ENCODE data around the gene ZNF440.
"Not testable (repeated sequence)": the region's sequence is repeated elsewhere in the genome, so short reads cannot be mapped to it uniquely, and the experiment has no call there.

The ZNF440 gene

GRCh38 chr19:11861301-11861700 lies 47.2 kb downstream of the ZNF440 start:
- Histone ChIP-seq H3K4me3 (ENCODE audit: low read depth in 1 of 2, low read length in 2 of 2) (no peak overlapping the region), H3K27ac (ENCODE audit: low read depth, low read length) (no peak overlapping the region), H3K9ac (ENCODE audit: low read length) (no peak overlapping the region), H3K27me3 (ENCODE audit: control insufficient read depth in 1 of 2, insufficient read depth in 2 of 2, low read length in 2 of 2) (no peaks in the 10 kb centered on the region), H3K4me1 (ENCODE audit: insufficient read depth, low read length) (no peaks in the 10 kb centered on the region), H3K9me3 (ENCODE audit: low read length) (no peaks in the 10 kb centered on the region), H3K36me3 (ENCODE audit: insufficient read depth, low read length) (no peaks in the 10 kb centered on the region)

- H3K36me3 ChIP-seq (ENCODE audit: insufficient read depth, low read length) = peaks cover 21% of the 10 kb centered on the region
- not testable (repeated sequence) for H3K27ac ChIP-seq (ENCODE audit: low read depth, low read length); H3K4me1 ChIP-seq (ENCODE audit: insufficient read depth, low read length); H3K27me3 ChIP-seq (ENCODE audit: control insufficient read depth in 1 of 2, insufficient read depth in 2 of 2, low read length in 2 of 2); H3K9ac ChIP-seq (ENCODE audit: low read length); H3K4me3 ChIP-seq (ENCODE audit: low read depth in 1 of 2, low read length in 2 of 2)
- H3K9me3 ChIP-seq (ENCODE audit: low read length) = peaks cover 20% of the 10 kb centered on the region
Measured at GRCh38 chr19:11867766-11868165, 53.7 kb downstream of the ZNF440 start.

- Histone ChIP-seq H3K36me3 (ENCODE audit: insufficient read depth, low read length) (peaks cover 21% of the 10 kb centered on the region), H3K9me3 (ENCODE audit: low read length) (peaks cover 20% of the 10 kb centered on the region), H3K4me1 (ENCODE audit: insufficient read depth, low read length) (no peaks in the 10 kb centered on the region), H3K4me3 (ENCODE audit: low read depth in 1 of 2, low read length in 2 of 2) (no peak overlapping the region), H3K27me3 (ENCODE audit: control insufficient read depth in 1 of 2, insufficient read depth in 2 of 2, low read length in 2 of 2) (no peaks in the 10 kb centered on the region), H3K27ac (ENCODE audit: low read depth, low read length) (no peak overlapping the region), H3K9ac (ENCODE audit: low read length) (no peak overlapping the region)
Measured at GRCh38 chr19:11868188-11868587, 54.1 kb downstream of the ZNF440 start.

GRCh38 chr19:11872624-11873023 lies 58.6 kb downstream of the ZNF440 start:
- H3K27me3 ChIP-seq (ENCODE audit: control insufficient read depth in 1 of 2, insufficient read depth in 2 of 2, low read length in 2 of 2) = no peaks in the 10 kb centered on the region
- peaks cover 15% of the 10 kb centered on the region for H3K9me3 ChIP-seq (ENCODE audit: low read length)
- H3K4me1 ChIP-seq (ENCODE audit: insufficient read depth, low read length) = no peaks in the 10 kb centered on the region
- H3K9ac ChIP-seq (ENCODE audit: low read length) = no peak overlapping the region
- no peak overlapping the region for H3K27ac ChIP-seq (ENCODE audit: low read depth, low read length)
- H3K4me3 ChIP-seq (ENCODE audit: low read depth in 1 of 2, low read length in 2 of 2) = no peak overlapping the region
- peaks cover 15% of the 10 kb centered on the region for H3K36me3 ChIP-seq (ENCODE audit: insufficient read depth, low read length)

- H3K9ac ChIP-seq (ENCODE audit: low read length) = no peak overlapping the region
- H3K4me1 ChIP-seq (ENCODE audit: insufficient read depth, low read length) = no peaks in the 10 kb centered on the region
- no peak overlapping the region for H3K27ac ChIP-seq (ENCODE audit: low read depth, low read length)
- peaks cover 4% of the 10 kb centered on the region for H3K36me3 ChIP-seq (ENCODE audit: insufficient read depth, low read length)
- H3K9me3 ChIP-seq (ENCODE audit: low read length) = peaks cover 4% of the 10 kb centered on the region
- H3K27me3 ChIP-seq (ENCODE audit: control insufficient read depth in 1 of 2, insufficient read depth in 2 of 2, low read length in 2 of 2) = no peaks in the 10 kb centered on the region
- no peak overlapping the region for H3K4me3 ChIP-seq (ENCODE audit: low read depth in 1 of 2, low read length in 2 of 2)
Measured at GRCh38 chr19:11873762-11874161, 59.7 kb downstream of the ZNF440 start.

- H3K9ac ChIP-seq (ENCODE audit: low read length); H3K9me3 ChIP-seq (ENCODE audit: low read length); H3K4me3 ChIP-seq (ENCODE audit: low read depth in 1 of 2, low read length in 2 of 2); H3K4me1 ChIP-seq (ENCODE audit: insufficient read depth, low read length); H3K27ac ChIP-seq (ENCODE audit: low read depth, low read length); H3K27me3 ChIP-seq (ENCODE audit: control insufficient read depth in 1 of 2, insufficient read depth in 2 of 2, low read length in 2 of 2); H3K36me3 ChIP-seq (ENCODE audit: insufficient read depth, low read length): not testable (repeated sequence)
Measured at GRCh38 chr19:11879687-11880266, 65.7 kb downstream of the ZNF440 start.

GRCh38 chr19:11880598-11880997 lies 66.5 kb downstream of the ZNF440 start:
- no peak overlapping the region for H3K27ac ChIP-seq (ENCODE audit: low read depth, low read length)
- no peaks in the 10 kb centered on the region for H3K27me3 ChIP-seq (ENCODE audit: control insufficient read depth in 1 of 2, insufficient read depth in 2 of 2, low read length in 2 of 2)
- no peaks in the 10 kb centered on the region for H3K9me3 ChIP-seq (ENCODE audit: low read length)
- H3K4me1 ChIP-seq (ENCODE audit: insufficient read depth, low read length) = peaks cover 7% of the 10 kb centered on the region
- H3K36me3 ChIP-seq (ENCODE audit: insufficient read depth, low read length) = no peaks in the 10 kb centered on the region
- no peak overlapping the region for H3K9ac ChIP-seq (ENCODE audit: low read length)
- peak overlapping the region in 1 of 2 donors; percentile 33 for H3K4me3 ChIP-seq (ENCODE audit: low read depth in 1 of 2, low read length in 2 of 2)

- Histone ChIP-seq H3K36me3 (ENCODE audit: insufficient read depth, low read length) (no peaks in the 10 kb centered on the region), H3K9ac (ENCODE audit: low read length) (no peak overlapping the region), H3K27ac (ENCODE audit: low read depth, low read length) (no peak overlapping the region), H3K4me1 (ENCODE audit: insufficient read depth, low read length) (peaks cover 7% of the 10 kb centered on the region), H3K4me3 (ENCODE audit: low read depth in 1 of 2, low read length in 2 of 2) (peak overlapping the region in 1 of 2 donors; percentile 33), H3K9me3 (ENCODE audit: low read length) (no peaks in the 10 kb centered on the region), H3K27me3 (ENCODE audit: control insufficient read depth in 1 of 2, insufficient read depth in 2 of 2, low read length in 2 of 2) (no peaks in the 10 kb centered on the region)
Measured at GRCh38 chr19:11881151-11881800, 67.2 kb downstream of the ZNF440 start.

GRCh38 chr19:11882606-11883005 lies 68.5 kb downstream of the ZNF440 start:
- Histone ChIP-seq H3K27me3 (ENCODE audit: control insufficient read depth in 1 of 2, insufficient read depth in 2 of 2, low read length in 2 of 2) (no peaks in the 10 kb centered on the region), H3K27ac (ENCODE audit: low read depth, low read length) (no peak overlapping the region), H3K36me3 (ENCODE audit: insufficient read depth, low read length) (no peaks in the 10 kb centered on the region), H3K9me3 (ENCODE audit: low read length) (no peaks in the 10 kb centered on the region), H3K4me3 (ENCODE audit: low read depth in 1 of 2, low read length in 2 of 2) (no peak overlapping the region), H3K4me1 (ENCODE audit: insufficient read depth, low read length) (peaks cover 7% of the 10 kb centered on the region), H3K9ac (ENCODE audit: low read length) (no peak overlapping the region)

All from muscle layer of colon (tissue), 2 donors.